Measurements from ENCODE around the gene FRY.

DNA sequence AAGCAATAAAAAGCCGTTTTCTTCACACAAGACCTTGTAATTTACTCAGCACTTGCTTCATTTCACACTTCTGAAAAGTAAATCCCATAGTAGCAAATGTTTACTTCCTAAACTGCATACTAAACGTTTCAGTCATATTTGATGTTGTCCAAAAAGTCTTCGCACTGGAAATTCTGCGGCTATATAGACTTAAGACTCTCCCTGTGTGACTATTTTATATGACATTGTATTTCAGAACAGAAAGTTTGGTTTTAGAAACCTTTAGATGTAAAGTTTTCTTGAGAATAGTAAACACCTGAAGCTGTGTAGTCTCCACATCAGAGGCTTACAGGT is 254.0 kb downstream of the FRY start:
- no peak for TF ChIP-seq POLR2AphosphoS5 (IDR thresholded peaks at IDR 0.05; ENCODE audit: low read depth, low read length)
- no peak for TF ChIP-seq POLR2A (IDR thresholded peaks at IDR 0.05; ENCODE audit: low read depth, low read length)
- no peak for TF ChIP-seq SPI1 (IDR thresholded peaks at IDR 0.05; ENCODE audit: low read depth, low read length)

Data from GM12891 (cell line).